SK-N-SH (cell line): Measurements from ENCODE around the gene CPA1. TPM values are rescaled to one million over a fixed set of nuclear protein-coding genes. Genes with fewer than 3 reads are reported as not detected.

ENCODE experiments used
- CTCF ChIA-PET: fragments of 300-600, 350-600 bp; formaldehyde crosslinking; extraction: SDS; loops from one replicate; lab custom pipeline; 2021; lab: Yijun Ruan, JAX
- POLR2A ChIA-PET: fragments of 350-600 bp; sonication (Branson Sonifier 250); formaldehyde crosslinking; extraction: SDS; loops from one replicate; lab custom pipeline; 2020; ENCODE audit warnings: antibody characterized with exemption, inconsistent platforms; lab: Yijun Ruan, JAX
- DNase-seq: peaks from one replicate; pipeline ENCODE4 v3.0.0; 2012
- H2AFZ ChIP-seq: fragments of 200-600 bp; sonication (generic); 2 replicates; pipeline ENCODE4 v1.8.1; 2016; ENCODE audit warnings: antibody characterized with exemption, mild to moderate bottlenecking, low read depth
- H3F3A ChIP-seq: fragments of 200-600 bp; sonication (generic); replicated peaks from 2 replicates; pipeline ENCODE3; 2016; ENCODE audit warnings: antibody characterized with exemption, mild to moderate bottlenecking; ENCODE audit not compliant: insufficient read depth
- H3K27ac ChIP-seq, 2 experiments: fragments of 200-500 bp in 1 of 2; fragments of 200-600 bp in 1 of 2; sonication (Bioruptor generic) in 1 of 2; sonication (generic), shearing (Covaris generic) in 1 of 2; 2 replicates each; pipeline versions ENCODE4 v1.5.1 to v1.6.1; 2014 to 2016; ENCODE audit warnings: low read depth in 2 of 2, inconsistent platforms in 1 of 2, low read length in 1 of 2, mild to moderate bottlenecking in 1 of 2, mixed read lengths in 1 of 2
- H3K27me3 ChIP-seq: fragments of 200-600 bp; sonication (generic), shearing (Covaris generic); 2 replicates; pipeline ENCODE4 v1.6.1; 2016; ENCODE audit warnings: mixed run types; ENCODE audit not compliant: insufficient read depth
- H3K36me3 ChIP-seq, 2 experiments: fragments of 200-500 bp in 1 of 2; fragments of 200-600 bp in 1 of 2; sonication (Bioruptor generic) in 1 of 2; sonication (generic) in 1 of 2; replicated peaks in 1 of 2; 2 replicates each; pipeline versions ENCODE3 to v1.5.1; 2014 to 2016; ENCODE audit warnings: low read length in 1 of 2, mild to moderate bottlenecking in 1 of 2; ENCODE audit not compliant: insufficient read depth in 2 of 2, control insufficient read depth in 1 of 2
- H3K4me1 ChIP-seq, 2 experiments: fragments of 200-500 bp in 1 of 2; fragments of 200-600 bp in 1 of 2; sonication (Bioruptor generic) in 1 of 2; sonication (generic), shearing (Covaris generic) in 1 of 2; 2 replicates each; pipeline versions ENCODE4 v1.5.1 to v1.6.1; 2014 to 2016; ENCODE audit warnings: low read depth in 1 of 2, low read length in 1 of 2, mixed run types in 1 of 2; ENCODE audit not compliant: insufficient read depth in 2 of 2, control insufficient read depth in 1 of 2
- H3K4me2 ChIP-seq: fragments of 200-600 bp; sonication (generic), shearing (Covaris generic); 2 replicates; pipeline ENCODE4 v1.6.1; 2017; ENCODE audit warnings: mixed run types
- H3K4me3 ChIP-seq, 2 experiments: fragments of 200-500 bp in 1 of 2; fragments of 200-600 bp in 1 of 2; sonication (Bioruptor generic) in 1 of 2; sonication (generic), shearing (Covaris generic) in 1 of 2; 2 replicates each; pipeline versions ENCODE4 v1.5.1 to v1.8.1; 2014 to 2016; ENCODE audit warnings: low read depth in 2 of 2, inconsistent platforms in 1 of 2, low read length in 1 of 2, mild to moderate bottlenecking in 1 of 2, mixed read lengths in 1 of 2, moderate library complexity in 1 of 2
- H3K79me2 ChIP-seq: fragments of 200-600 bp; sonication (generic); 2 replicates; pipeline ENCODE4 v1.8.1; 2017; ENCODE audit warnings: mild to moderate bottlenecking; ENCODE audit not compliant: insufficient read depth
- H3K9ac ChIP-seq: fragments of 200-600 bp; sonication (generic); 2 replicates; pipeline ENCODE4 v1.6.1; 2017; ENCODE audit warnings: mixed run types
- H3K9me2 ChIP-seq: fragments of 200-600 bp; sonication (generic); 2 replicates; pipeline ENCODE4 v1.6.1; 2017; ENCODE audit warnings: mixed run types
- H3K9me3 ChIP-seq: fragments of 200-600 bp; sonication (generic); 2 replicates; pipeline ENCODE4 v1.6.1; 2017; ENCODE audit warnings: mixed run types, mild to moderate bottlenecking, moderate library complexity
- H4K20me1 ChIP-seq: fragments of 200-600 bp; sonication (generic); 2 replicates; pipeline ENCODE4 v1.6.1; 2017; ENCODE audit warnings: mild to moderate bottlenecking, mixed run types; ENCODE audit not compliant: insufficient read depth
- CHD2 ChIP-seq: fragments of 150-350 bp; IDR thresholded peaks from 2 replicates; pipeline ENCODE4 v1.6.1; 2018; ENCODE audit warnings: low read length; ENCODE audit not compliant: partially characterized antibody
- CTCF ChIP-seq: fragments of 200-600 bp; sonication (generic); IDR thresholded peaks from 2 replicates; pipeline ENCODE4 v1.6.1; 2017; ENCODE audit warnings: antibody characterized with exemption, mild to moderate bottlenecking, moderate library complexity
- EZH2phosphoT487 ChIP-seq: fragments of 200-600 bp; sonication (generic); IDR thresholded peaks from 2 replicates; pipeline ENCODE4 v1.6.1; 2017; ENCODE audit warnings: low read depth, mixed run types, mild to moderate bottlenecking, antibody characterized with exemption, moderate library complexity, borderline replicate concordance
- IRF3 ChIP-seq: fragments of 150-350 bp; IDR thresholded peaks from 2 replicates; pipeline ENCODE4 v1.6.1; 2016; ENCODE audit warnings: mild to moderate bottlenecking, low read depth, low read length
- RFX5 ChIP-seq: IDR thresholded peaks from 2 replicates; pipeline ENCODE4 v1.6.1; 2012; ENCODE audit warnings: mild to moderate bottlenecking, improper control_type of control experiment, low read length
- SMC3 ChIP-seq: IDR thresholded peaks from 2 replicates; pipeline ENCODE4 v1.6.1; 2012; ENCODE audit warnings: low read depth, low read length, improper control_type of control experiment
- TAF1 ChIP-seq: IDR thresholded peaks from 2 replicates; pipeline ENCODE4 v1.6.1; 2012; ENCODE audit warnings: low read depth, mild to moderate bottlenecking, low read length, moderate library complexity, borderline replicate concordance
- WGBS: methylation state at CpG from one replicate; pipeline ENCODE4 v1.1.6; 2017; ENCODE audit warnings: low lambda C conversion rate; 5-methylcytosine and 5-hydroxymethylcytosine counted together
- polyA plus RNA-seq, 3 experiments: library from polyadenylated mRNA; depleted of rRNA; stranded (reverse); fragments of >200 nt; gene quantifications; 2 replicates each; pipeline ENCODE4 v1.2.3, GENCODE V29; 2012

The CPA1 gene
- polyA plus RNA-seq, 1 of the 3 experiments (the other 2 are of a cell fraction) = 0.05 TPM

GRCh38 chr7:130379532-130379920 lies 768 bp upstream of the CPA1 start:
- CTCF ChIA-PET = interaction anchor here (1.0 kb wide), 1 partner anchor 9 kb away, joined by 3 read pairs; no protein-coding TSS in a partner anchor

GRCh38 chr7:130380861-130381455 lies 664 bp downstream of the CPA1 start:
- 97% methylated on average over 6 of the region's 7 CpGs for WGBS
- no peaks in the 10 kb centered on the region for H3K9me3 ChIP-seq
- ChIA-PET POLR2A (no interaction called here), CTCF (interaction anchor here (1.4 kb wide), 1 partner anchor 12 kb away, joined by 5 read pairs; no protein-coding TSS in a partner anchor)
- H3K9me2 ChIP-seq = no peaks in the 10 kb centered on the region
- H3K9ac ChIP-seq = no peak overlapping the region
- H3K4me3 ChIP-seq = no peak overlapping the region
- H3K27ac ChIP-seq = peak overlapping the region in 1 of 2 experiments; percentile 84; a peak in 2 of 4 replicates
- H3K4me2 ChIP-seq = no peak overlapping the region
- no peaks in the 10 kb centered on the region for H3K27me3 ChIP-seq
- peaks cover 0 to 20% of the 10 kb centered on the region in 2 experiments; a peak in 1 of 4 replicates for H3K4me1 ChIP-seq
- H3F3A ChIP-seq = no peaks in the 10 kb centered on the region
- H4K20me1 ChIP-seq = no peaks in the 10 kb centered on the region
- H3K79me2 ChIP-seq = no peaks in the 10 kb centered on the region
- H2AFZ ChIP-seq = no peak overlapping the region
- TF ChIP-seq RFX5 = no peak
- TF ChIP-seq IRF3 = no peak
- no peak for TF ChIP-seq TAF1
- no peak for TF ChIP-seq EZH2phosphoT487
- TF ChIP-seq, all 33 proteins: peak for 0
- DNase-seq = no peak
- H3K36me3 ChIP-seq = no peaks in the 10 kb centered on the region

More at GRCh38 chr7:130379532-130379920, 768 bp upstream of the CPA1 start:
- TF ChIP-seq CHD2 = peak; percentile 28
- TF ChIP-seq RFX5 = no peak
- no peak overlapping the region; the same call in 1 of the 2 replicates for H2AFZ ChIP-seq
- H3K9me2 ChIP-seq = no peaks in the 10 kb centered on the region
- H3K36me3 ChIP-seq = no peaks in the 10 kb centered on the region
- no peak overlapping the region for H3K4me3 ChIP-seq
- peak overlapping the region in 1 of 2 experiments; percentile 84; a peak in 2 of 4 replicates for H3K27ac ChIP-seq
- no peak overlapping the region for H3K9ac ChIP-seq
- POLR2A ChIA-PET = interaction anchor here (0.6 to 0.9 kb wide), 2 partner anchors 62 to 175 kb away, joined by 3 to 4 read pairs; partner anchors contain the start of gene TMEM209
- no peaks in the 10 kb centered on the region for H3F3A ChIP-seq
- DNase-seq = peak; percentile 65
- H3K9me3 ChIP-seq = no peaks in the 10 kb centered on the region
- H3K4me2 ChIP-seq = no peak overlapping the region
- no peaks in the 10 kb centered on the region for H4K20me1 ChIP-seq
- no peaks in the 10 kb centered on the region for H3K27me3 ChIP-seq
- H3K4me1 ChIP-seq = peaks cover 0 to 20% of the 10 kb centered on the region in 2 experiments; a peak in 1 of 4 replicates
- 83% methylated on average over 6 of the region's 10 CpGs for WGBS
- no peaks in the 10 kb centered on the region for H3K79me2 ChIP-seq

- no peaks in the 10 kb centered on the region for H3F3A ChIP-seq
- no peak overlapping the region for H3K9ac ChIP-seq
- TF ChIP-seq SMC3 (no peak), CTCF (0 out of 2 replicates have a peak, but pooled peaks have one; percentile 11)
- TF ChIP-seq, all 33 proteins: peak for 1
- CTCF ChIA-PET = interaction anchor here (1.4 kb wide), 1 partner anchor 11 kb away, joined by 5 read pairs; no protein-coding TSS in a partner anchor
- Histone ChIP-seq H3K4me3 (no peak overlapping the region), H3K27me3 (no peaks in the 10 kb centered on the region), H2AFZ (no peak overlapping the region), H3K27ac (no peak overlapping the region), H3K4me1 (peaks cover 0 to 20% of the 10 kb centered on the region in 2 experiments; a peak in 1 of 4 replicates), H3K9me2 (no peaks in the 10 kb centered on the region), H3K36me3 (no peaks in the 10 kb centered on the region), H4K20me1 (no peaks in the 10 kb centered on the region), H3K9me3 (no peaks in the 10 kb centered on the region), H3K79me2 (no peaks in the 10 kb centered on the region), H3K4me2 (no peak overlapping the region)
- POLR2A ChIA-PET = no interaction called here
- WGBS = 93% methylated on average over 41 of the region's 41 CpGs
- no peak for DNase-seq
Measured at GRCh38 chr7:130381468-130382312, 1.4 kb downstream of the CPA1 start.
